Upper lobe of right lung (tissue), 1 donor: ENCODE data around the gene KCTD14. TPM values are rescaled to one million over a fixed set of nuclear protein-coding genes. Genes with fewer than 3 reads are reported as not detected.

Source experiments
- ATAC-seq: fragments of 200-7000 bp; cut with Tn5 transposase; one replicate; pipeline ENCODE4 v1.9.1; 2020; ENCODE audit warnings: mild to moderate bottlenecking, moderate library complexity
- DNase-seq: peaks from one replicate; pipeline ENCODE4 v3.0.0-alpha.2; 2020
- H3K27ac ChIP-seq: fragments of 200-600 bp; one replicate; pipeline ENCODE4 v1.8.0; 2022
- H3K27me3 ChIP-seq: fragments of 200-600 bp; one replicate; pipeline ENCODE4 v1.8.0; 2022; ENCODE audit warnings: mild to moderate bottlenecking
- H3K36me3 ChIP-seq: fragments of 200-600 bp; one replicate; pipeline ENCODE4 v1.8.0; 2022
- H3K4me1 ChIP-seq: fragments of 200-600 bp; one replicate; pipeline ENCODE4 v1.8.0; 2022
- H3K4me3 ChIP-seq: fragments of 200-600 bp; one replicate; pipeline ENCODE4 v1.8.0; 2022; ENCODE audit warnings: mild to moderate bottlenecking
- H3K9me3 ChIP-seq: fragments of 200-600 bp; one replicate; pipeline ENCODE4 v1.8.0; 2022
- intact Hi-C: fragments of 100-400 bp; cut with DNase I; formaldehyde crosslinking; loops from one replicate; pipeline ENCODE4 v1.11.0; 2022
- long read RNA-seq: library from polyadenylated mRNA; unstranded; transcript quantifications from one replicate; pipeline ENCODE4 v2.0.0, GENCODE V29; 2021
- total RNA-seq: library from RNA; stranded (reverse); fragmentation: NEBNext Ultra II Directional; extraction: Animal tissue kit (Norgen Biotek cat#: 25700); gene quantifications from one replicate; pipeline ENCODE4 v1.2.1, GENCODE V29; 2021
- TF ChIP-seq, protein P1 (sequence below): fragments of 200-600 bp; IDR thresholded peaks from one replicate; pipeline ENCODE4 v1.8.0; 2022; ENCODE audit warnings: antibody characterized with exemption
- donor health status: DM: no; HTN: yes; CAD: no; lungs with severe emphysema.

Gene KCTD14
- total RNA-seq: 13.6 TPM
- long read RNA-seq, transcript KCTD14-201 (2 exons, 1,691 nt): major isoform, 21 of 21 reads
- long read RNA-seq, partial matches to known transcripts: 0 of 21 reads
- long read RNA-seq, other reads (novel, unspliced or antisense): 0 of 21 reads

DNA sequence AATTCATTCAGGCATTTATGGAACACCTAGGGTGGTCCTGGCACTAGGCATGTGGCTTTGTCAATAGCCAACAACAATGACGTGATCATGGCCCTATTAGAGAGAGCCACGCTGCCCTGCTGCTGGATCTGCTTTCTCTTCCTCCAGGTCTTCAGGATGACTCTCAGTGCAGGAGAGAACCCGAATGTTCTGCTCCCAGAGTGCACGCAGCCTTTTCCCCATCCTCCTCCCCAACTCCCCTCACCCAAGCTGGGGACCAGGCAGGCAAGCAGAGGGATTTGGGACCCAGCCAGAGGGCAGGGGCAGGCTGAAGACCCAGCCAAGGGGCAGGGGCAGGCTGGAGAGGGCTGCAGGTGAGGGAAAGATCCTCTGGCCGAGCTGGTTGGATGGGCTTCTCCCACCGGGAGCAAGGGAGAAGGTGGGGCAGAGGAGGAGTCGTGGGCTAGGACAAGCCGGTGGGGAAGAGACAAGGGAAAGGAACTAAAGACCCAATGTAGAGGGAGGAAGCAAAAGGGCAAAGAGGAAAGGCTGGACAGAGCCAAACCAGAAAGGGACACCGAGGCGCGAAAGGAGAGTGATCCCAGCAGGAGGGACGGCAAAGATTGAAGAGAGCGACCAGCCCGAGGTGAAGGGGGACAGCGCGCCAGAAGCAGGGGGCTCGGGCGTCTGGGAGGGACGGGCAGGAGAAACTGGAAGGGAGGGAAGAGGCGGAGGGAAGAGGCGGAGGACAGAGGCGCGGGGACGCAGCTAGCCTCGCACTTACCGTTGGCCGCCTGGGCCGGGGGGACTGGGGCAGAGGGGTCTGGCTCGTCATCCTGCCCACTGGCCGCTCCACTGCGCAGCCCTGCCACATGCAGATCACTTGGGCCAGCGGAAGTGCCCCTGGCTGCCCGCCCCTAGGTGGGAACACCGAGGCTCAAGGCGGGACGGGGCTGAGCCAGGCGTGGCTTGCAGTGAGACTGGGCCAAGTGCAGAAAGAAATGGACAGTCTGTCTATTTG, at the start of gene KCTD14:
Gene KCTD14, minus strand, starts transcription at position 880 of the 1,000 bp plus-strand sequence. Its CDS starts 27 bp downstream, at position 853.
- TF ChIP-seq, protein P1, sequence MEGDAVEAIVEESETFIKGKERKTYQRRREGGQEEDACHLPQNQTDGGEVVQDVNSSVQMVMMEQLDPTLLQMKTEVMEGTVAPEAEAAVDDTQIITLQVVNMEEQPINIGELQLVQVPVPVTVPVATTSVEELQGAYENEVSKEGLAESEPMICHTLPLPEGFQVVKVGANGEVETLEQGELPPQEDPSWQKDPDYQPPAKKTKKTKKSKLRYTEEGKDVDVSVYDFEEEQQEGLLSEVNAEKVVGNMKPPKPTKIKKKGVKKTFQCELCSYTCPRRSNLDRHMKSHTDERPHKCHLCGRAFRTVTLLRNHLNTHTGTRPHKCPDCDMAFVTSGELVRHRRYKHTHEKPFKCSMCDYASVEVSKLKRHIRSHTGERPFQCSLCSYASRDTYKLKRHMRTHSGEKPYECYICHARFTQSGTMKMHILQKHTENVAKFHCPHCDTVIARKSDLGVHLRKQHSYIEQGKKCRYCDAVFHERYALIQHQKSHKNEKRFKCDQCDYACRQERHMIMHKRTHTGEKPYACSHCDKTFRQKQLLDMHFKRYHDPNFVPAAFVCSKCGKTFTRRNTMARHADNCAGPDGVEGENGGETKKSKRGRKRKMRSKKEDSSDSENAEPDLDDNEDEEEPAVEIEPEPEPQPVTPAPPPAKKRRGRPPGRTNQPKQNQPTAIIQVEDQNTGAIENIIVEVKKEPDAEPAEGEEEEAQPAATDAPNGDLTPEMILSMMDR: no peak
- no peaks in the 10 kb centered on the region for H3K9me3 ChIP-seq
- H3K4me1 ChIP-seq: no peaks in the 10 kb centered on the region
- ATAC-seq (peak; percentile 93), DNase-seq (peak; percentile 84)
- peak within 1 kb of the TSS; percentile 72 for H3K27ac ChIP-seq
- H3K27me3 ChIP-seq: no peaks in the 10 kb centered on the region
- H3K36me3 ChIP-seq: no peaks in the 10 kb centered on the region
- intact Hi-C loops: no loop called here
- peak within 1 kb of the TSS; percentile 58 for H3K4me3 ChIP-seq

- intact Hi-C loops: no loop called here
- H3K9me3 ChIP-seq: no peaks in the 10 kb centered on the region
- H3K27me3 ChIP-seq: no peaks in the 10 kb centered on the region
- no peak overlapping the region for H3K4me3 ChIP-seq
- no peak overlapping the region for H3K27ac ChIP-seq
- DNase-seq (no peak), ATAC-seq (no peak)
- TF ChIP-seq, protein P1: no peak
- H3K36me3 ChIP-seq: peaks cover 47% of the 10 kb centered on the region
- peaks cover 27% of the 10 kb centered on the region for H3K4me1 ChIP-seq
Observed at GRCh38 chr11:78072455-78072854, 49.4 kb upstream of the KCTD14 start.

GRCh38 chr11:78071717-78072116, 48.6 kb upstream of the KCTD14 start:
- Histone ChIP-seq H3K27me3 (no peaks in the 10 kb centered on the region), H3K4me1 (peaks cover 20% of the 10 kb centered on the region), H3K4me3 (no peak overlapping the region), H3K9me3 (no peaks in the 10 kb centered on the region), H3K36me3 (peaks cover 47% of the 10 kb centered on the region), H3K27ac (no peak overlapping the region)
- DNase-seq (no peak), ATAC-seq (no peak)
- TF ChIP-seq, protein P1: no peak
- intact Hi-C loops: no loop called here

- intact Hi-C loops: no loop called here
- Histone ChIP-seq H3K4me1 (peaks cover 12% of the 10 kb centered on the region), H3K27ac (no peak overlapping the region), H3K4me3 (no peak overlapping the region), H3K9me3 (no peaks in the 10 kb centered on the region), H3K36me3 (peaks cover 47% of the 10 kb centered on the region), H3K27me3 (no peaks in the 10 kb centered on the region)
- no peak for DNase-seq
- TF ChIP-seq, protein P1: no peak
- ATAC-seq: no peak
Observed at GRCh38 chr11:78070621-78071020, 47.5 kb upstream of the KCTD14 start.

- H3K36me3 ChIP-seq: peaks cover 47% of the 10 kb centered on the region
- H3K9me3 ChIP-seq: no peaks in the 10 kb centered on the region
- ATAC-seq (no peak), DNase-seq (no peak)
- TF ChIP-seq, protein P1: no peak
- intact Hi-C loops: no loop called here
- no peak overlapping the region for H3K27ac ChIP-seq
- H3K27me3 ChIP-seq: no peaks in the 10 kb centered on the region
- no peak overlapping the region for H3K4me3 ChIP-seq
- H3K4me1 ChIP-seq: peaks cover 2% of the 10 kb centered on the region
Observed at GRCh38 chr11:78069465-78069864, 46.4 kb upstream of the KCTD14 start.
